Nephron progenitor cell (in vitro differentiated cells): ENCODE results near the gene UBAP1L.
A peak's percentile ranks its signal among the peaks of the same experiment; 100 is the strongest.
"Not testable (repeated sequence)": the region's sequence is repeated elsewhere in the genome, so short reads cannot be mapped to it uniquely, and the experiment has no call there.

Experiments used
- DNase-seq: peaks from one replicate; pipeline ENCODE4 v3.0.0; 2021
- H3K27ac Mint-ChIP-seq: 2 replicates; pipeline ENCODE4 v1.8.0; 2021; ENCODE audit warnings: mild to moderate bottlenecking, moderate library complexity, mixed read lengths
- H3K27me3 Mint-ChIP-seq: 2 replicates; pipeline ENCODE4 v1.8.0; 2021; ENCODE audit warnings: mild to moderate bottlenecking, low read depth, mixed read lengths; ENCODE audit not compliant: poor library complexity
- H3K36me3 Mint-ChIP-seq: 2 replicates; pipeline ENCODE4 v1.8.0; 2021; ENCODE audit warnings: low read depth, mixed read lengths
- H3K4me1 Mint-ChIP-seq: 2 replicates; pipeline ENCODE4 v1.8.0; 2021; ENCODE audit warnings: mixed read lengths
- H3K4me3 Mint-ChIP-seq: 2 replicates; pipeline ENCODE4 v1.8.0; 2021; ENCODE audit warnings: mild to moderate bottlenecking, moderate library complexity, mixed read lengths
- H3K9me3 Mint-ChIP-seq: 2 replicates; pipeline ENCODE4 v1.8.0; 2021; ENCODE audit warnings: mild to moderate bottlenecking, moderate library complexity, mixed read lengths
- CTCF ChIP-seq: fragments of 200-600 bp; sonication (generic); IDR thresholded peaks from 2 replicates; pipeline ENCODE4 v1.5.0; 2021; ENCODE audit warnings: antibody characterized with exemption

The UBAP1L gene

DNA sequence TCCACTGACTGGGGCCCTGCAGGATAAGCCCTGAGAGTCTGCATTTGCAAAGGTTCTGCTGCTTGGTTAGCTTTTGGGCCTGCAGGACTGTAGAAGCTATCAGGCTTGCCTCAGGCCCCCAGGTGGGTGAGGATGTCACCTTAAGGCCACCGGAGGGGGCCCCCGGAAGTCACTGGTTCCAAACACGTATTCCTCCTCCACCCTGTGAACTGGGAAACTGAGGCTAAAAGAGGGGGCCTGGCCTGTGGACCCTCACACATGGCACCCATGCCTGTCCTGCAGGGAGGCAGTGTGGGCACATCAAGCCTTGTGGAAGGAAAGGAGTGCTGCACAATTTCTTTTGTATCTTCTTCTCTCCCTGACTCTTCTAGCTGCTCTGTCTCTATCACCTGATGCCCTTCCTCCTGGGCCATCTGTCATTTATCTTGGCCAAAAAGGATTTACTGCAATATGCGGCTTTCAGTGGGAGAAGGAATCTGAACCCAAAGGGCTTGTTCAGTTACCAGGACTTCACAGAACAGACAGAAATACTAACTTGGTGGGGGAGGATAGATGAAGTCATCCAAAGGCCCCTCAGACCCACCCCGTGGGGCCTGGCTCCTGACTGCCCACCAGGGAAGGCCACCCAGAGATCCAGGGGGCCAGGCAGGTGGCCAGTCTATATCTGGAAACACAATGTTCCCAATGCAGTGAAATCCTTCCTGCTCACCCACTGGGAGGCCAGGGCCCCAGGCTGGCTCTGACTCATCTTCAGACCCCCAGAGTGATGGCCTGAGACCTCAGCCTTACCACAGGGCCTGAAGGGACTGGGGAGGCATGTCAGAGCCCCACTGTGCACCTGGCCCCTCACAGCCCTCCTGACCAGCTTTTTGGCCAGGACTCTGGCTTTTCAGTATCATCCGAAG is 18.3 kb downstream of the UBAP1L start:
- DNase-seq, result no peak
- Mint-ChIP-seq H3K27me3 (peaks cover 3% of the 10 kb centered on the region), H3K9me3 (no peaks in the 10 kb centered on the region), H3K4me3 (no peak overlapping the region), H3K4me1 (peaks cover 18% of the 10 kb centered on the region), H3K36me3 (peaks cover 33% of the 10 kb centered on the region), H3K27ac (peak overlapping the region; percentile 13)
- no peak for TF ChIP-seq CTCF

GRCh38 chr15:65095747-65096104 is 19.3 kb downstream of the UBAP1L start:
- H3K27me3 Mint-ChIP-seq, result peaks cover 3% of the 10 kb centered on the region
- TF ChIP-seq CTCF, result no peak
- DNase-seq, result no peak
- peaks cover 18% of the 10 kb centered on the region for H3K4me1 Mint-ChIP-seq
- no peak overlapping the region for H3K27ac Mint-ChIP-seq
- H3K36me3 Mint-ChIP-seq, result peaks cover 26% of the 10 kb centered on the region
- H3K9me3 Mint-ChIP-seq, result no peaks in the 10 kb centered on the region
- no peak overlapping the region for H3K4me3 Mint-ChIP-seq

GRCh38 chr15:65095011-65095746 is 19.8 kb downstream of the UBAP1L start:
- Mint-ChIP-seq H3K27ac (no peak overlapping the region), H3K9me3 (no peaks in the 10 kb centered on the region), H3K4me1 (peaks cover 18% of the 10 kb centered on the region)

GRCh38 chr15:65094294-65094995 is 20.6 kb downstream of the UBAP1L start:
- Mint-ChIP-seq H3K9me3 (no peaks in the 10 kb centered on the region), H3K4me1 (peaks cover 19% of the 10 kb centered on the region), H3K36me3 (peaks cover 21% of the 10 kb centered on the region), H3K27me3 (peaks cover 2% of the 10 kb centered on the region), H3K27ac (peak overlapping the region; percentile 54), H3K4me3 (no peak overlapping the region)
- DNase-seq, result no peak
- no peak for TF ChIP-seq CTCF

More at GRCh38 chr15:65095011-65095746, 19.8 kb downstream of the UBAP1L start:
- Mint-ChIP-seq H3K4me3 (no peak overlapping the region), H3K36me3 (peaks cover 21% of the 10 kb centered on the region), H3K27me3 (peaks cover 3% of the 10 kb centered on the region)
- TF ChIP-seq CTCF, result no peak
- no peak for DNase-seq

DNA sequence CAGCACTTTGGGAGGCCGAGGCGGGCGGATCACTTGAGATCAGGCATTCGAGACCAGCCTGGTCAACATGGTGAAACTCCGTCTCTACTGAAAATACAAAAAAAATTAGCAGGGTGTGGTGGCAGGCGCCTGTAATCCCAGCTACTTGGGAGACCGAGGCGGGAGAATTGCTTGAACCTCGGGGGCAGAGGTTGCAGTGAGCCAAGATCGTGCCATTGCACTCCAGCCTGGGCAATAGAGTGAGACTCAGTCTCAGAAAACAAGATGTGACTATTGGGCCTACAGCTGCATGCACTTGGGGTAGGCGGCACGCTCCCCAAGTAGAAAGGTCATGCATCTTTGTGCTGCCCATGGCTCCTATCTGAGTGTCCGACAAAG is 21.2 kb downstream of the UBAP1L start:
- not testable (repeated sequence) for H3K9me3 Mint-ChIP-seq, H3K27ac Mint-ChIP-seq, H3K4me3 Mint-ChIP-seq, H3K27me3 Mint-ChIP-seq, DNase-seq
- Mint-ChIP-seq H3K36me3 (peaks cover 17% of the 10 kb centered on the region), H3K4me1 (peaks cover 26% of the 10 kb centered on the region)
